Vagina (tissue), 2 donors: ENCODE measurements around the gene PDCD1. TPM values are rescaled to one million over a fixed set of nuclear protein-coding genes. Genes with fewer than 3 reads are reported as not detected.

ENCODE experiments used
- DNase-seq, 2 donors: peaks; one replicate each; pipeline ENCODE4 v3.0.0-alpha.2; 2017; ENCODE audit errors: extremely low spot score in 2 of 2
- H3K27ac ChIP-seq: fragments of 200-600 bp; sonication (generic); one replicate; pipeline ENCODE4 v1.5.1; 2019
- H3K27me3 ChIP-seq: fragments of 200-600 bp; sonication (generic); one replicate; pipeline ENCODE4 v1.5.1; 2019
- H3K36me3 ChIP-seq, 2 donors: fragments of 200-600 bp; sonication (generic); one replicate each; pipeline ENCODE4 v1.5.1; 2017 to 2019
- H3K4me1 ChIP-seq: fragments of 200-600 bp; sonication (generic); one replicate; pipeline ENCODE4 v1.5.1; 2019
- H3K4me3 ChIP-seq, 2 donors: fragments of 200-600 bp; sonication (generic); 1 replicate in 1 of 2; 2 replicates in 1 of 2; pipeline ENCODE4 v1.5.1; 2016 to 2019
- H3K9me3 ChIP-seq: fragments of 200-600 bp; sonication (generic); one replicate; pipeline ENCODE4 v1.5.1; 2019
- POLR2A ChIP-seq, 2 donors: fragments of 450-650 bp; IDR thresholded peaks; one replicate each; pipeline ENCODE4 v1.6.1; 2017; ENCODE audit warnings: antibody characterized with exemption in 2 of 2, mild to moderate bottlenecking in 2 of 2, moderate library complexity in 2 of 2
- POLR2AphosphoS5 ChIP-seq, 2 donors: sonication (generic); formaldehyde crosslinking; IDR thresholded peaks; one replicate each; pipeline ENCODE4 v1.9.0; 2017; ENCODE audit warnings: antibody characterized with exemption in 2 of 2, mild to moderate bottlenecking in 2 of 2, low read depth in 1 of 2; ENCODE audit not compliant: insufficient read depth in 1 of 2
- intact Hi-C: fragments of 100-400 bp; cut with DNase I; formaldehyde crosslinking; loops from one replicate; pipeline ENCODE4 v1.15.1; 2023
- total RNA-seq: library from RNA; depleted of rRNA; stranded (reverse); fragments of >200 nt; gene quantifications from one replicate; pipeline ENCODE4 v1.2.3, GENCODE V29; 2016
- TF ChIP-seq, protein P1 (sequence below), 3 experiments: fragments of 450-650 bp in 2 of 3; fragments of 200-600 bp in 1 of 3; sonication (generic) in 1 of 3; IDR thresholded peaks; one replicate each; pipeline ENCODE4 v1.5.1; 2017 to 2019; ENCODE audit warnings: antibody characterized with exemption in 3 of 3, mild to moderate bottlenecking in 2 of 3, moderate library complexity in 2 of 3

The PDCD1 gene
- total RNA-seq, 1 donor from 2014 or later: 3.9 TPM

DNA sequence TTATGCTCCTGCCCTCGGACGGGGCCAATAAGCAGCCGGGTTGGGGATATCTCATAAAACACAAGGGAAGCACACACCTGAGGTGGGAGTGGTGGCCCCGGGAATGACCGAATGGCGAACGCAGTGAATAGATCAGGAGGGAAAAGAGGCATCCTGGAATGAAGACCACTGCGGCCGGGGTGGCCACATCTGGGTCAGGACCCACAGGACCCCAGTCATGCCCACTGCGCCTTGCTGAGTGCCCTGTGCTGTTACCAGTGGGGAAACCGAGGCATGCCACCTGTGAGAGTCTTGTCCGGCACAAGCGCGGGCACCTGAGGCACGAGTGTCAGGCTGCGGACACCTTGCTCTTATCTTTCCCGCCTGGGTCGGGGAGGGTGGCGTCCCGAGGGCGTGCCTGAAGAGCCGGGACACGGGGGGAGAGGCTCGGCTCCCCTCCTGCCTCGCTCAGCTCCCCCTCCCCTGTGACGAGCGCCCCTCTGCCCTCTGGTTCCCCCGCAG lies 1.6 kb downstream of the PDCD1 start:
- no peaks in the 10 kb centered on the region for H3K36me3 ChIP-seq
- intact Hi-C loops: no loop called here
- no peaks in the 10 kb centered on the region for H3K9me3 ChIP-seq
- no peaks in the 10 kb centered on the region for H3K27me3 ChIP-seq
- H3K4me3 ChIP-seq: no peak overlapping the region
- TF ChIP-seq, protein P1, sequence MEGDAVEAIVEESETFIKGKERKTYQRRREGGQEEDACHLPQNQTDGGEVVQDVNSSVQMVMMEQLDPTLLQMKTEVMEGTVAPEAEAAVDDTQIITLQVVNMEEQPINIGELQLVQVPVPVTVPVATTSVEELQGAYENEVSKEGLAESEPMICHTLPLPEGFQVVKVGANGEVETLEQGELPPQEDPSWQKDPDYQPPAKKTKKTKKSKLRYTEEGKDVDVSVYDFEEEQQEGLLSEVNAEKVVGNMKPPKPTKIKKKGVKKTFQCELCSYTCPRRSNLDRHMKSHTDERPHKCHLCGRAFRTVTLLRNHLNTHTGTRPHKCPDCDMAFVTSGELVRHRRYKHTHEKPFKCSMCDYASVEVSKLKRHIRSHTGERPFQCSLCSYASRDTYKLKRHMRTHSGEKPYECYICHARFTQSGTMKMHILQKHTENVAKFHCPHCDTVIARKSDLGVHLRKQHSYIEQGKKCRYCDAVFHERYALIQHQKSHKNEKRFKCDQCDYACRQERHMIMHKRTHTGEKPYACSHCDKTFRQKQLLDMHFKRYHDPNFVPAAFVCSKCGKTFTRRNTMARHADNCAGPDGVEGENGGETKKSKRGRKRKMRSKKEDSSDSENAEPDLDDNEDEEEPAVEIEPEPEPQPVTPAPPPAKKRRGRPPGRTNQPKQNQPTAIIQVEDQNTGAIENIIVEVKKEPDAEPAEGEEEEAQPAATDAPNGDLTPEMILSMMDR (IDR thresholded peaks at IDR 0.05): no peak
- DNase-seq: no peak
- H3K4me1 ChIP-seq: peaks cover 21% of the 10 kb centered on the region
- H3K27ac ChIP-seq: no peak overlapping the region

DNA sequence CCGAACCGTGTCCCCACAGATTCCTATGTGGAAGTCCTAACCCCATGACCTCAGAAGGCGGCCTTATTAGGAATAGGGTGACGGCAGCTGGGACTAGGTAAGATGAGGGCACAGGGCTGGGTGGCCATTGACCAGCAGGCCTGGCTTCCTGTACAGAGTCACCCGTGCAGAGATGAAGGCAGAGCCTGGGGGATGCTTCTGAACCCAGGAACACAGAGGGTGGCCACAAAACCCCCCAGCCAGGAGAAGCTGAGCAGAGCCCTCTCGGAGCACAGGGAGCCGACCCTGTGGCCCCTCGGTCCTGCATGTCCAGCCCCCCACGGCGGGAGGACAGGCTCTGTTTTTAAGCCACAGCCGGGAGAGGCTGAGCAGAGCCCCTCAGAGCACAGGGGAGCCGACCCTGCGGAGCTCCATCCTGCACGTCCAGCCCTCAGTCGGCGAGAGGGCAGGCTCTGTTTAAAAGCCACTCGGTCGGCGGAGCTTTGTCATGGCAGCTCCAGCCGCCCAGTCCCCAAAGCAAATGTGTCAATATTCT lies 2.7 kb downstream of the PDCD1 start:
- H3K4me3 ChIP-seq: no peak overlapping the region
- no peak for DNase-seq
- no peaks in the 10 kb centered on the region for H3K9me3 ChIP-seq
- peaks cover 21% of the 10 kb centered on the region for H3K4me1 ChIP-seq
- TF ChIP-seq POLR2A (IDR thresholded peaks at IDR 0.05): no peak
- no peaks in the 10 kb centered on the region for H3K27me3 ChIP-seq
- no peak overlapping the region for H3K27ac ChIP-seq
- intact Hi-C loops: no loop called here
- no peaks in the 10 kb centered on the region for H3K36me3 ChIP-seq

DNA sequence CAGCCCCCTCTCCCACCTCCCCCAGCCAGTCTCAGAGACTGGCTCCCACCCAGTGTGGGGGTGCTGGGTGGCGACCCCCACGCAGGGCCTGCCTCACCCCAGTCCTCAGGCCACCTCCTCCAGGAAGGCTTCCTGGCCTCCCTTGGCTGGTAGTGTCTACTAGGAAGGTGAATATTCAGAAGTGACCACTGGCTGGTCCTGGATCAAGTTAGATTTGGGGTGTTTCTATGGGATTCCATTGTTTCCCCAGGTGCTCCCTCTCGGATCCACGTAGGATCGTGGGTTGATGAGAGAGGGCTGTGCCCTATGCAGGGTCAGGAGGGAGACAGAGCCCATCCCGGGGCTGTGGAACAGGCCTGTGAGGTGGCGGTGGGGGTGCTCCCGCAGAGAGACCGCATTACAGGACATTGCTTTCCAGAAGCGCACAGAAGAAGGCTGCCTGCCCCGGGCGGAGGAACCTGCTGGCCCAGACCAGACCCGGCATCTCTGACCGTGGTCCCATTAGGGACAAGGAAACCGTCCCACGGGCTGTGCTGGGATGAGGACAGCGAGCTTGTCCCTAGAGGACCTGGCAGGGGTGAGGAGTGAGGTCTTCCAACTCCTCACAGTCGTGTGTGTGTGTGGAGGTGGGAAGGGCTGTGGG lies 3.3 kb downstream of the PDCD1 start:
- no peak overlapping the region for H3K4me3 ChIP-seq
- H3K9me3 ChIP-seq: no peaks in the 10 kb centered on the region
- intact Hi-C loops: no loop called here
- H3K4me1 ChIP-seq: peaks cover 15% of the 10 kb centered on the region
- no peak for TF ChIP-seq POLR2AphosphoS5 (IDR thresholded peaks at IDR 0.05; ENCODE audit: insufficient read depth in 1 of 2, low read depth in 1 of 2)
- H3K27me3 ChIP-seq: no peaks in the 10 kb centered on the region
- no peak for DNase-seq
- H3K36me3 ChIP-seq: no peaks in the 10 kb centered on the region
- H3K27ac ChIP-seq: no peak overlapping the region

DNA sequence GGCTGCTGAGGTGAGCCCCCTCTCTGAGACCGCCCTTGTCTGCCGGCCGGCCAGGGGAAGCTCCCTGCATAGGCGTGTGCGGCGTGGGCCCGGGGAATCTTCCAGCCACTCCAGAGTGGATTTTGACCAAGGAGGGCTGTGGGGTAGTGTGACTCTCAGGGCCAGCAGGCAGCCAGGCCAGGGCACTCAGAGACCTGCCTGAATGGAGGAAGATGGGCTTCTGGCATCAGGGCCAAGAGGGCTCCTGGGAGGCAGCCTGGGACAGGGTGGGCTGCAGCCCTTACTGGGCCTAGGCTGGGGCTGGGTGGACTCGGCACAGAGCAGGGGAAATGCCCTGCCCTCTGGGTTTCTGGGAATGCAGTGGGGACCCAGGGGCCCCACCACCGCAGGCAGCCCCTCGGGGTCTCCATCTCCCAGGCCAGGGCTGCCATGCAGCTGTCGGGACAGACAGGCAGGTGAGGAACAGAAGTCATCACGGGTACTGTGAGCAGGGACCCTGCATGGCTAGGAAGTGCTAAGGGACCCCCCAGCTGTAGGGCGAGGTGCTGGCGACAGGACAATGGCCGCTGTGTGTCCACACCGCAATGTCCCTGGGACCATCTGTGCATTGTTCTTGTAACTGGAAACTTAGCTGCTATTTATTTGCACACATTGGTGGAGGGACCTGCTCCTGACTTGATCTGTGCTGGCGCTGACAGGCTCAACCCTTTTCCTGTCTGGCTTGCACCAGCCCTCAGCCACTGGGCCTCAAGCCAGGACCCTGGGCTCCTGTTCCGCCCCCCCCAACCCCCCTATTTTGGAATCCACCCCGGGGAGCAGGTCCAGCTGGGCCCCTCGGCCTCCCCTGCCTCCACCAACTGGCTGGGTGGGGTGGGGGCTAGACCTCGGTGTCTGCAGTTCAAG lies 4.1 kb downstream of the PDCD1 start:
- no peak for DNase-seq
- intact Hi-C loops: no loop called here
- H3K9me3 ChIP-seq: no peaks in the 10 kb centered on the region
- H3K4me3 ChIP-seq: no peak overlapping the region
- H3K4me1 ChIP-seq: peaks cover 8% of the 10 kb centered on the region
- H3K27me3 ChIP-seq: no peaks in the 10 kb centered on the region
- TF ChIP-seq POLR2A (IDR thresholded peaks at IDR 0.05): no peak
- TF ChIP-seq POLR2AphosphoS5 (IDR thresholded peaks at IDR 0.05; ENCODE audit: insufficient read depth in 1 of 2, low read depth in 1 of 2): no peak
- TF ChIP-seq, protein P1 (IDR thresholded peaks at IDR 0.05): no peak
- H3K36me3 ChIP-seq: no peaks in the 10 kb centered on the region
- H3K27ac ChIP-seq: no peak overlapping the region

DNA sequence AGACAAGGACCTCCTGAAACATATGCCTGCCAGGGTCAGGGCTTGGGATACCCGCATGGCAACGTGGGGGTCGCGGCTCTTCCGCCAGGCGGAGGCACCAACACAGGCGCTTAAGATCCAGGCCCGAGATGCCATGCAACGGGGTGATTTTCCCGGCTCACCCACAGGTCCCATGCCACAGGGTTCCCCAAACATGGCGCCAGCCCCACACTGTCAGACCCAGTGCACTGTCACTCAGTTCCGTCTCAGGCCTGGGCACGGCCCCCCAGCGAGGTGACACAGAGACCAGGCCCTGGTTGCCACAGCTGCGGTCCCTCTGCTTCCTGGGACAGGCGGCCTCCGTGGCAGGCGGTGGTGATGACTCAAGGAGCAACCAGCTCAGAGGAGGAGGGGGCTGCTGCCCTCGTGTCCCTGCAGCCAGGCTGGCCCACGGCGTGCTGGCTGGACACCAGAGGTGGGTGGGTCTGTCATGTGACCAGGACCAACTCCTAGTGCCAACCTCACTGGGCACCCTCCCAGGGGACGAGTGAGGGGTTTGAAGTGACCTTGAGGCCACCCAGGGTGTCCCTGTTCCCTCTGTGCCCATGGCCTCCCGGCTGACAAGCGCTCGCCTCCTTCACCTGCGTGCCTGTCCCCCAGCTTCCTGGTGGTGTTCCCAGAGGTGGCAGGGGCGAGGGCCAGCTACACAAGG lies 4.9 kb downstream of the PDCD1 start:
- H3K4me3 ChIP-seq: no peak overlapping the region
- H3K27me3 ChIP-seq: no peaks in the 10 kb centered on the region
- no peaks in the 10 kb centered on the region for H3K4me1 ChIP-seq
- intact Hi-C loops: no loop called here
- H3K27ac ChIP-seq: no peak overlapping the region
- no peaks in the 10 kb centered on the region for H3K9me3 ChIP-seq
- TF ChIP-seq POLR2AphosphoS5 (IDR thresholded peaks at IDR 0.05; ENCODE audit: insufficient read depth in 1 of 2, low read depth in 1 of 2) (no peak), POLR2A (IDR thresholded peaks at IDR 0.05) (no peak)
- TF ChIP-seq, protein P1 (IDR thresholded peaks at IDR 0.05): no peak
- DNase-seq: no peak
- no peaks in the 10 kb centered on the region for H3K36me3 ChIP-seq
